Measurements from ENCODE around the gene NHSL2.
A peak's percentile ranks its signal among the peaks of the same experiment; 100 is the strongest.

The NHSL2 gene

GRCh38 chrX:71990518-71990917, 79.9 kb downstream of the NHSL2 start:
- no peak for DNase-seq (ENCODE audit: low spot score)

GRCh38 chrX:71991164-71991563, 80.5 kb downstream of the NHSL2 start:
- no peak for DNase-seq (ENCODE audit: low spot score)

GRCh38 chrX:71992711-71993110, 82.1 kb downstream of the NHSL2 start:
- DNase-seq (ENCODE audit: low spot score) = no peak

- DNase-seq (ENCODE audit: low spot score) = no peak
Observed at GRCh38 chrX:71993371-71993770, 82.7 kb downstream of the NHSL2 start.

- DNase-seq (ENCODE audit: low spot score) = no peak
Observed at GRCh38 chrX:71994601-71995000, 84.0 kb downstream of the NHSL2 start.

GRCh38 chrX:71995122-71995521, 84.5 kb downstream of the NHSL2 start:
- no peak for DNase-seq (ENCODE audit: low spot score)

GRCh38 chrX:71996136-71996535, 85.5 kb downstream of the NHSL2 start:
- no peak for DNase-seq (ENCODE audit: low spot score)

- DNase-seq (ENCODE audit: low spot score) = no peak
Observed at GRCh38 chrX:71996826-71997225, 86.2 kb downstream of the NHSL2 start.

GRCh38 chrX:71997320-71997719, 86.7 kb downstream of the NHSL2 start:
- no peak for DNase-seq (ENCODE audit: low spot score)

- DNase-seq (ENCODE audit: low spot score) = peak; percentile 43
Observed at GRCh38 chrX:71998836-71999509, 88.3 kb downstream of the NHSL2 start.

- DNase-seq (ENCODE audit: low spot score) = no peak
Observed at GRCh38 chrX:71999535-71999934, 88.9 kb downstream of the NHSL2 start.

- no peak for DNase-seq (ENCODE audit: low spot score)
Observed at GRCh38 chrX:72001471-72001870, 90.8 kb downstream of the NHSL2 start.

GRCh38 chrX:72001906-72002305, 91.3 kb downstream of the NHSL2 start:
- DNase-seq (ENCODE audit: low spot score) = no peak

- no peak for DNase-seq (ENCODE audit: low spot score)
Observed at GRCh38 chrX:72002875-72003274, 92.2 kb downstream of the NHSL2 start.

- DNase-seq (ENCODE audit: low spot score) = peak; percentile 65
Observed at GRCh38 chrX:72003811-72004750, 93.4 kb downstream of the NHSL2 start.

GRCh38 chrX:72005046-72005445, 94.4 kb downstream of the NHSL2 start:
- DNase-seq (ENCODE audit: low spot score) = no peak

GRCh38 chrX:72006461-72006860, 95.8 kb downstream of the NHSL2 start:
- DNase-seq (ENCODE audit: low spot score) = no peak

- no peak for DNase-seq (ENCODE audit: low spot score)
Observed at GRCh38 chrX:72009731-72010130, 99.1 kb downstream of the NHSL2 start.

- DNase-seq (ENCODE audit: low spot score) = no peak
Observed at GRCh38 chrX:72011734-72012133, 101.1 kb downstream of the NHSL2 start.

GRCh38 chrX:72015383-72015782, 104.7 kb downstream of the NHSL2 start:
- no peak for DNase-seq (ENCODE audit: low spot score)

GRCh38 chrX:72016881-72017783, 106.5 kb downstream of the NHSL2 start:
- DNase-seq (ENCODE audit: low spot score) = no peak
